ENCODE data around the gene NAP1L4.
A peak's percentile ranks its signal among the peaks of the same experiment; 100 is the strongest.

The NAP1L4 gene

GRCh38 chr11:2990617-2991451, 1.3 kb downstream of the NAP1L4 start:
- Histone ChIP-seq H3K27ac (peak overlapping the region; percentile 90 to 95), H3K4me1 (peaks cover 0 to 53% (median 39%) of the 10 kb centered on the region in 4 donors), H3K27me3 (no peaks in the 10 kb centered on the region), H3K4me3 (peak overlapping the region; percentile 81 to 89), H3K9me3 (no peaks in the 10 kb centered on the region), H3K36me3 (no peaks in the 10 kb centered on the region)
- intact Hi-C loops (cut with DNase I; ENCODE audit: low total_unique reads): no loop called here
- DNase-seq: no peak
- no peak for TF ChIP-seq CTCF (IDR thresholded peaks at IDR 0.05)

GRCh38 chr11:2989551-2989950, 2.6 kb downstream of the NAP1L4 start:
- intact Hi-C loops (cut with DNase I; ENCODE audit: low total_unique reads): no loop called here
- H3K36me3 ChIP-seq: no peaks in the 10 kb centered on the region
- H3K27me3 ChIP-seq: no peaks in the 10 kb centered on the region
- no peak overlapping the region for H3K27ac ChIP-seq
- TF ChIP-seq CTCF (IDR thresholded peaks at IDR 0.05): no peak
- H3K4me3 ChIP-seq: no peak overlapping the region
- H3K4me1 ChIP-seq: peaks cover 0 to 55% (median 41%) of the 10 kb centered on the region in 4 donors
- no peaks in the 10 kb centered on the region for H3K9me3 ChIP-seq
- no peak for DNase-seq

GRCh38 chr11:2989006-2989405, 3.1 kb downstream of the NAP1L4 start:
- no peak overlapping the region for H3K4me3 ChIP-seq
- no peak for TF ChIP-seq CTCF (IDR thresholded peaks at IDR 0.05)

GRCh38 chr11:2987881-2988861, 4.0 kb downstream of the NAP1L4 start:
- Histone ChIP-seq H3K4me1 (peaks cover 0 to 61% (median 43%) of the 10 kb centered on the region in 4 donors), H3K4me3 (no peak overlapping the region), H3K27me3 (no peaks in the 10 kb centered on the region), H3K36me3 (no peaks in the 10 kb centered on the region), H3K27ac (no peak overlapping the region), H3K9me3 (no peaks in the 10 kb centered on the region)
- DNase-seq: no peak
- TF ChIP-seq CTCF (IDR thresholded peaks at IDR 0.05): no peak
- intact Hi-C loops (cut with DNase I; ENCODE audit: low total_unique reads): no loop called here

More at GRCh38 chr11:2989006-2989405, 3.1 kb downstream of the NAP1L4 start:
- no peak for DNase-seq
- Histone ChIP-seq H3K27me3 (no peaks in the 10 kb centered on the region), H3K4me1 (peaks cover 0 to 56% (median 41%) of the 10 kb centered on the region in 4 donors), H3K9me3 (no peaks in the 10 kb centered on the region), H3K27ac (no peak overlapping the region), H3K36me3 (no peaks in the 10 kb centered on the region)
- intact Hi-C loops (cut with DNase I; ENCODE audit: low total_unique reads): no loop called here

- H3K4me1 ChIP-seq: peaks cover 0 to 51% (median 25%) of the 10 kb centered on the region in 4 donors
- intact Hi-C loops (cut with DNase I; ENCODE audit: low total_unique reads): no loop called here
- no peak for DNase-seq
- no peaks in the 10 kb centered on the region for H3K9me3 ChIP-seq
- no peak for TF ChIP-seq CTCF (IDR thresholded peaks at IDR 0.05)
- no peak overlapping the region for H3K27ac ChIP-seq
- peaks cover 0 to 7% (median 6%) of the 10 kb centered on the region in 3 donors for H3K36me3 ChIP-seq
- H3K4me3 ChIP-seq: no peak overlapping the region
- H3K27me3 ChIP-seq: no peaks in the 10 kb centered on the region
These were observed 8.2 kb downstream of the NAP1L4 start for GRCh38 chr11:2983908-2984307.

Data from tibial artery (tissue), 4 donors.